HepG2 (cell line): ENCODE measurements around the gene FFAR2. TPM values are rescaled to one million over a fixed set of nuclear protein-coding genes. Genes with fewer than 3 reads are reported as not detected.

Source experiments
- ATAC-seq: fragments of 200-7000 bp; cut with Tn5 transposase; 3 replicates; pipeline ENCODE4 v1.9.1; 2020; ENCODE audit warnings: mild to moderate bottlenecking, moderate library complexity
- BruUV-seq: library from RNA; stranded (reverse); fragments of 400-500 nt; replicated peaks from 2 replicates; lab custom pipeline; 2021; lab: Mats Ljungman, UMichigan
- CTCF ChIA-PET: fragments of 300-600 bp; formaldehyde crosslinking; extraction: SDS; loops from one replicate; lab custom pipeline; 2021; ENCODE audit warnings: low total read pairs, inconsistent platforms, low intra/inter-chr PET ratio; lab: Yijun Ruan, JAX
- POLR2A ChIA-PET: fragments of 350-600 bp; sonication (Branson Sonifier 250); formaldehyde crosslinking; loops from one replicate; lab custom pipeline; 2020; ENCODE audit warnings: antibody characterized with exemption, inconsistent platforms; lab: Yijun Ruan, JAX
- DNase-seq: peaks from one replicate; pipeline ENCODE4 v3.0.0-alpha.2; 2015; ENCODE audit warnings: low spot score
- FAIRE-seq: peaks from 3 replicates; lab custom pipeline; 2011; peaks lifted over from hg19 to GRCh38; lab: Jason Lieb, UNC
- H2AFZ ChIP-seq: one replicate; pipeline ENCODE4 v1.6.1; 2011; ENCODE audit warnings: low read length, inconsistent platforms
- H3K27ac ChIP-seq: fragments of 300-600 bp; 3 replicates; pipeline ENCODE4 v1.8.0; 2011; ENCODE audit warnings: mixed run types, mild to moderate bottlenecking, mixed read lengths, low read length, inconsistent platforms; ENCODE audit not compliant: insufficient read depth; ENCODE audit errors: extremely low read length
- H3K27me3 ChIP-seq, 2 experiments: fragments of 200-600 bp in 1 of 2; 2 replicates in 1 of 2; 3 replicates in 1 of 2; pipeline versions ENCODE4 v1.6.0 to v1.8.0; 2011; ENCODE audit warnings: low read length in 2 of 2, mild to moderate bottlenecking in 2 of 2, moderate library complexity in 2 of 2, inconsistent platforms in 1 of 2; ENCODE audit not compliant: insufficient read depth in 2 of 2, control insufficient read depth in 1 of 2
- H3K36me3 ChIP-seq, 2 experiments: fragments of 200-600 bp in 1 of 2; replicated peaks in 1 of 2; 2 replicates in 1 of 2; 3 replicates in 1 of 2; pipeline versions ENCODE4 v1.5.1 to v1.8.0; 2011; ENCODE audit warnings: low read length in 2 of 2, inconsistent platforms in 1 of 2; ENCODE audit not compliant: insufficient read depth in 2 of 2, control insufficient read depth in 1 of 2
- H3K4me1 ChIP-seq: 2 replicates; pipeline ENCODE4 v1.5.1; 2012; ENCODE audit warnings: low read length, inconsistent platforms; ENCODE audit not compliant: insufficient read depth
- H3K4me2 ChIP-seq: 2 replicates; pipeline ENCODE4 v1.6.0; 2011; ENCODE audit warnings: low read depth, low read length, inconsistent platforms
- H3K4me3 ChIP-seq, 3 experiments: fragments of 200-600 bp in 1 of 3; sonication (generic), shearing (Covaris generic) in 1 of 3; replicated peaks in 1 of 3; 2 replicates each; pipeline ENCODE4 v1.5.1; 2011 to 2016; ENCODE audit warnings: low read length in 3 of 3, inconsistent platforms in 2 of 3, low read depth in 2 of 3, mild to moderate bottlenecking in 2 of 3, control low read depth in 1 of 3, mixed read lengths in 1 of 3; ENCODE audit not compliant: insufficient read depth in 1 of 3
- H3K79me2 ChIP-seq: one replicate; pipeline ENCODE4 v1.6.1; 2011; ENCODE audit warnings: low read length, inconsistent platforms; ENCODE audit not compliant: insufficient read depth
- H3K9ac ChIP-seq: 2 replicates; pipeline ENCODE4 v1.6.0; 2011; ENCODE audit warnings: mild to moderate bottlenecking, low read depth, low read length, inconsistent platforms; ENCODE audit not compliant: insufficient read depth
- H3K9me3 ChIP-seq: 2 replicates; pipeline ENCODE4 v1.5.1; 2012; ENCODE audit warnings: mild to moderate bottlenecking, low read length
- H4K20me1 ChIP-seq: 2 replicates; pipeline ENCODE4 v1.6.0; 2011; ENCODE audit warnings: inconsistent platforms, mild to moderate bottlenecking, low read length, moderate library complexity; ENCODE audit not compliant: insufficient read depth
- RARG ChIP-seq: sonication (generic); formaldehyde crosslinking; IDR thresholded peaks from 2 replicates; pipeline ENCODE4 v1.4.0; 2020; ENCODE audit warnings: low read depth, mild to moderate bottlenecking, missing genetic modification reagents
- SNRNP70 ChIP-seq: fragments of 200-400 bp; formaldehyde crosslinking; IDR thresholded peaks from 2 replicates; pipeline ENCODE4 v1.6.1; 2017; ENCODE audit warnings: mild to moderate bottlenecking, low read depth, low read length, moderate library complexity
- TBL1XR1 ChIP-seq: fragments of 150-350 bp; IDR thresholded peaks from 2 replicates; pipeline ENCODE4 v1.6.1; 2014; ENCODE audit warnings: borderline replicate concordance, low read length; ENCODE audit not compliant: partially characterized antibody
- ZNF20 ChIP-seq: sonication (generic); formaldehyde crosslinking; IDR thresholded peaks from 2 replicates; pipeline ENCODE4 v1.4.0; 2020; ENCODE audit warnings: mild to moderate bottlenecking, moderate library complexity, missing genetic modification reagents
- ZNF281 ChIP-seq: sonication (generic); formaldehyde crosslinking; IDR thresholded peaks from 2 replicates; pipeline ENCODE4 v1.4.0; 2020; ENCODE audit warnings: missing genetic modification reagents, borderline replicate concordance
- ZNF574 ChIP-seq: sonication (generic); formaldehyde crosslinking; IDR thresholded peaks from 2 replicates; pipeline ENCODE4 v1.4.0; 2020; ENCODE audit warnings: missing genetic modification reagents
- ZNF713 ChIP-seq: sonication (generic); formaldehyde crosslinking; IDR thresholded peaks from 2 replicates; pipeline ENCODE4 v1.4.0; 2020; ENCODE audit warnings: mild to moderate bottlenecking, missing genetic modification reagents
- whole genome bisulfite sequencing: methylation state at CpG from one replicate; pipeline ENCODE4 v1.1.6; 2017; ENCODE audit warnings: low lambda C conversion rate; 5-methylcytosine and 5-hydroxymethylcytosine counted together
- in situ Hi-C: cut with HindIII; loops from 2 replicates; pipeline ENCODE4 v1.10.0; 2017; ENCODE audit warnings: low pct_unique_long_range_greater_than_20kb; ENCODE audit not compliant: extremely low pct_ligation_motif_present
- intact Hi-C: fragments of 100-400 bp; cut with micrococcal nuclease; formaldehyde crosslinking; loops from one replicate; pipeline ENCODE4 v1.10.0; 2022; ENCODE audit not compliant: unreplicated experiment
- polyA plus RNA-seq, 8 experiments: library from polyadenylated mRNA; depleted of rRNA in 3 of 8; stranded (reverse) in 7 of 8; unstranded in 1 of 8; fragments of >200 nt; fragmentation: Illumina TruSeq in 4 of 8; extraction: Trizol in 4 of 8; gene quantifications; 2 replicates each; pipeline versions ENCODE4 v1.2.1 to v1.2.3, GENCODE V29; 2011 to 2016; ENCODE audit warnings: low read depth in 4 of 8, missing spikeins in 1 of 8, mixed read lengths in 1 of 8; ENCODE audit not compliant: insufficient read depth in 1 of 8
- total RNA-seq, 5 experiments: library from RNA; depleted of rRNA; stranded (reverse); fragments of >200 nt; fragmentation: Illumina TruSeq; extraction: Trizol; gene quantifications; 2 replicates each; pipeline ENCODE4 v1.2.3, GENCODE V29; 2016; ENCODE audit warnings: low read depth in 1 of 5
- TF ChIP-seq, protein P1 (sequence below): sonication (generic); formaldehyde crosslinking; conservative IDR thresholded peaks from 2 replicates; pipeline ENCODE4 v1.4.0; 2020; ENCODE audit warnings: mild to moderate bottlenecking, missing genetic modification reagents, moderate library complexity

The FFAR2 gene
- total and polyA plus RNA-seq, 2 of the 13 experiments (the other 11 are each of a cell fraction or from before 2014, with no cell fraction given), result 0.12 TPM; not detected in 1

DNA sequence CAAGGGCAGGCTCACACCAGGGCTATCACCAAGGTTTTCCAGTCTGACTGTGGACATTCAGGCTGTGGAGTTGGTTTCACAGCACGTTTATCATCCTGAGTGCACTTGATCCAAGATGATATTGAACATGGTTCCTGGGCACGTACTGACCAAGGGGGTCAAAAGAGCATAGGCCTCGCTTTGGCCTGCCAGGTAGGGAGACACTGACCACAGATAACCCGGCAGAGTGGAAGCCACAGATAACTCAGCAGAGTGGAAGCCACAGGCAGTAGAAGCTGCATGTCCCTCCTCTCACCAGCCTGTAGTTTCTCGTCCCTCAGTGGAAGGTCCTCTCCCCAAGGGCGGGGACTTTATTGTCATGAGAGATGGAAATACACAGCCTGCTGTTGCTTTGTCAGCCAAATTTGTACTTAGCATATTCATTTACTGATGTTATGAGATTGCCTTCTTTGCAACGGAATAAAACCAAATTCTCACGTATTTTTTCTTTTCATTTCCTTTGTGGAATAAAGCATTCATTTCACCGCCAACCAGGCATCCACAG, 51.0 kb downstream of the FFAR2 start:
- intact Hi-C loops, result loop anchor here (10.0 kb wide), 1 partner anchor 254 kb away; the partner anchor contains the start of gene LSR
- H3K9ac ChIP-seq, result no peak overlapping the region
- ChIA-PET POLR2A (no interaction called here), CTCF (no interaction called here)
- in situ Hi-C loops, result no loop called here
- no peak for ATAC-seq
- WGBS, result 95% methylated on average over 7 of the region's 9 CpGs
- no peaks in the 10 kb centered on the region for H3K79me2 ChIP-seq
- no peak overlapping the region for H3K27ac ChIP-seq
- H3K4me2 ChIP-seq, result no peak overlapping the region
- peaks cover 15% of the 10 kb centered on the region for H3K4me1 ChIP-seq
- H3K36me3 ChIP-seq, result peaks cover 0 to 10% of the 10 kb centered on the region in 2 experiments; a peak in 2 of 5 replicates
- no peak for TF ChIP-seq SNRNP70
- TF ChIP-seq, all 625 proteins: peak for 0
- H3K27me3 ChIP-seq, result no peaks in the 10 kb centered on the region
- H3K9me3 ChIP-seq, result no peaks in the 10 kb centered on the region
- H2AFZ ChIP-seq, result no peak overlapping the region
- no peaks in the 10 kb centered on the region for H4K20me1 ChIP-seq
- no peak overlapping the region for H3K4me3 ChIP-seq
- DNase-seq, result no peak
- no TSS peak for BruUV-seq
- no peak for FAIRE-seq

DNA sequence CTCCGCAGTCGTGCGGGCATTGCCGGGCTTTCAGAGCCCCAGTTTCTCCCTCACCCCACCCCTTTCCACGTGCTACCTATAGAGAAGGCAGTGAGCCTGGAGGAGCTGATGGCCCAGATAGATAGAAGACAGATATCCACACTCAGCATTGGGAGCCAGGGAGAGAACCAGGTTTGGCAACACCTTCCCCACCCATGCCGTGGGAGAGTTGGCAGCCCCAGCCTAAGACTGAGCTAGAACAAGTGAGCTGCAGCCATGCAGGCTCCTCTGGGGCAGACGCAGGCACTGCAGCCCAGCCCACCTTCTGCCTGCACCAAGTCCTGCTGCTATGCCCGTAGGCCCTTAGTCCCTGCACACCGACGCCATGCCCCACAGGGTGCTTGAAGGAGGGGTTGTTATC, 52.6 kb downstream of the FFAR2 start:
- 94% methylated on average over 10 of the region's 10 CpGs for WGBS
- intact Hi-C loops (no loop called here), in situ Hi-C loops (no loop called here)
- H3K4me3 ChIP-seq, result no peak overlapping the region
- ATAC-seq (no peak), FAIRE-seq (no peak), DNase-seq (no peak)
- BruUV-seq, result no TSS peak
- no peak overlapping the region for H3K27ac ChIP-seq
- H3K9me3 ChIP-seq, result no peaks in the 10 kb centered on the region
- peaks cover 7% of the 10 kb centered on the region for H3K4me1 ChIP-seq
- no peaks in the 10 kb centered on the region for H3K27me3 ChIP-seq
- no peak overlapping the region for H3K4me2 ChIP-seq
- no peaks in the 10 kb centered on the region for H3K79me2 ChIP-seq
- ChIA-PET CTCF (no interaction called here), POLR2A (no interaction called here)
- H2AFZ ChIP-seq, result no peak overlapping the region
- no peaks in the 10 kb centered on the region for H4K20me1 ChIP-seq
- H3K36me3 ChIP-seq, result peaks cover 3 to 15% of the 10 kb centered on the region in 2 experiments; a peak in 3 of 5 replicates
- H3K9ac ChIP-seq, result no peak overlapping the region
- TF ChIP-seq ZNF713 (no peak), RARG (no peak), TBL1XR1 (no peak), ZNF20 (no peak), ZNF281 (CRISPR knock-in tag) (no peak), ZNF574 (CRISPR knock-in tag) (no peak)
- TF ChIP-seq, protein P1, sequence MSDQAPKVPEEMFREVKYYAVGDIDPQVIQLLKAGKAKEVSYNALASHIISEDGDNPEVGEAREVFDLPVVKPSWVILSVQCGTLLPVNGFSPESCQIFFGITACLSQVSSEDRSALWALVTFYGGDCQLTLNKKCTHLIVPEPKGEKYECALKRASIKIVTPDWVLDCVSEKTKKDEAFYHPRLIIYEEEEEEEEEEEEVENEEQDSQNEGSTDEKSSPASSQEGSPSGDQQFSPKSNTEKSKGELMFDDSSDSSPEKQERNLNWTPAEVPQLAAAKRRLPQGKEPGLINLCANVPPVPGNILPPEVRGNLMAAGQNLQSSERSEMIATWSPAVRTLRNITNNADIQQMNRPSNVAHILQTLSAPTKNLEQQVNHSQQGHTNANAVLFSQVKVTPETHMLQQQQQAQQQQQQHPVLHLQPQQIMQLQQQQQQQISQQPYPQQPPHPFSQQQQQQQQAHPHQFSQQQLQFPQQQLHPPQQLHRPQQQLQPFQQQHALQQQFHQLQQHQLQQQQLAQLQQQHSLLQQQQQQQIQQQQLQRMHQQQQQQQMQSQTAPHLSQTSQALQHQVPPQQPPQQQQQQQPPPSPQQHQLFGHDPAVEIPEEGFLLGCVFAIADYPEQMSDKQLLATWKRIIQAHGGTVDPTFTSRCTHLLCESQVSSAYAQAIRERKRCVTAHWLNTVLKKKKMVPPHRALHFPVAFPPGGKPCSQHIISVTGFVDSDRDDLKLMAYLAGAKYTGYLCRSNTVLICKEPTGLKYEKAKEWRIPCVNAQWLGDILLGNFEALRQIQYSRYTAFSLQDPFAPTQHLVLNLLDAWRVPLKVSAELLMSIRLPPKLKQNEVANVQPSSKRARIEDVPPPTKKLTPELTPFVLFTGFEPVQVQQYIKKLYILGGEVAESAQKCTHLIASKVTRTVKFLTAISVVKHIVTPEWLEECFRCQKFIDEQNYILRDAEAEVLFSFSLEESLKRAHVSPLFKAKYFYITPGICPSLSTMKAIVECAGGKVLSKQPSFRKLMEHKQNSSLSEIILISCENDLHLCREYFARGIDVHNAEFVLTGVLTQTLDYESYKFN (CRISPR knock-in tag), result no peak
